Measurements from ENCODE around the gene CATSPERE.
"Not testable (repeated sequence)": the region's sequence is repeated elsewhere in the genome, so short reads cannot be mapped to it uniquely, and the experiment has no call there.

Gene CATSPERE

GRCh38 chr1:244494653-244495052 is 33.6 kb downstream of the CATSPERE start:
- no peak overlapping the region for H3K4me3 ChIP-seq (ENCODE audit: low read length)
- no peak for TF ChIP-seq CTCF (IDR thresholded peaks at IDR 0.05; ENCODE audit: insufficient read depth, low read depth, low read length, missing control alignments)
- no peak for DNase-seq (ENCODE audit: low read depth)

DNA sequence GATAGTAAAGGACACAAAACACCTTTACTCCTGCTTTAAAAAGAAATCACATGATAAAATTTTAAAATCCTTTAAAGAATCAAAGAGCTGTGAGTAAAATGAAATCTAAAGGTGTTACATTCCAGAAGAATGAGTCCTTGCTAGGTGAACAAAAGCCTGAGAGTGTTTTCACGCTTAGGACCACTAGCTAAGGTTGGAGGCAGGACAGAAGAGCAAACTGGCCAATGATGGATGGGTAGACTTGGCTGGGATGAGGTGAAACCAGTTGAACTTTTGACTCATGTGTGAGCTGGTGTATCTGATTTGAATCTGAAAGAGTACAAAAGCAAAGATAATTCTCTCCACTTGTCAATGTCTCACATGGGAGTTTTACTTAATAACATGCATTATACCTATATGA is 35.1 kb downstream of the CATSPERE start:
- peak; percentile 48 for DNase-seq (ENCODE audit: low read depth)
- no peak for TF ChIP-seq CTCF (IDR thresholded peaks at IDR 0.05; ENCODE audit: insufficient read depth, low read depth, low read length, missing control alignments)
- no peak overlapping the region for H3K4me3 ChIP-seq (ENCODE audit: low read length)

DNA sequence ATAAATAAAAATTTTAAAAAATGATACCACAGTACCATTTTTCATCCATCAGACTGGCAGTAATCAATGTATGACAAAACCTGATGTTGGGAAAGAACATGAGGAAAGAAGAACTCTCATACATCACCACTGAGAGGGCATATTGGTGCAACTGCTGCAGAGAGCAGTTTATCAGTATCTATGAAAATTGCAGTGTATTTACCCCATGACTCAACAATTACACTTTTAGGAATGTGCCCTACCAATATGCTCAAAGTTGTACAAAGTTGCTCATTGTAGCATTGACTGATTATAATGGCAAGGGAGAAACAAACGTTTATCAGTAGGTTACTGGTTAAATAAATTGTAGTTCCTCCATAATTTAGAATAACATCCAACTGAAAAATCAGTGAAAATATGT is 36.7 kb downstream of the CATSPERE start:
- TF ChIP-seq CTCF (IDR thresholded peaks at IDR 0.05; ENCODE audit: insufficient read depth, low read depth, low read length, missing control alignments): no peak
- H3K4me3 ChIP-seq (ENCODE audit: low read length): no peak overlapping the region
- DNase-seq (ENCODE audit: low read depth): no peak

- H3K4me3 ChIP-seq (ENCODE audit: low read length); DNase-seq (ENCODE audit: low read depth): not testable (repeated sequence)
Observed at GRCh38 chr1:244499484-244499883, 38.4 kb downstream of the CATSPERE start.

- DNase-seq (ENCODE audit: low read depth); H3K4me3 ChIP-seq (ENCODE audit: low read length): not testable (repeated sequence)
Observed at GRCh38 chr1:244500515-244500914, 39.4 kb downstream of the CATSPERE start.

GRCh38 chr1:244502630-244503029 is 41.6 kb downstream of the CATSPERE start:
- no peak for DNase-seq (ENCODE audit: low read depth)
- TF ChIP-seq CTCF (IDR thresholded peaks at IDR 0.05; ENCODE audit: insufficient read depth, low read depth, low read length, missing control alignments): no peak
- no peak overlapping the region for H3K4me3 ChIP-seq (ENCODE audit: low read length)

DNA sequence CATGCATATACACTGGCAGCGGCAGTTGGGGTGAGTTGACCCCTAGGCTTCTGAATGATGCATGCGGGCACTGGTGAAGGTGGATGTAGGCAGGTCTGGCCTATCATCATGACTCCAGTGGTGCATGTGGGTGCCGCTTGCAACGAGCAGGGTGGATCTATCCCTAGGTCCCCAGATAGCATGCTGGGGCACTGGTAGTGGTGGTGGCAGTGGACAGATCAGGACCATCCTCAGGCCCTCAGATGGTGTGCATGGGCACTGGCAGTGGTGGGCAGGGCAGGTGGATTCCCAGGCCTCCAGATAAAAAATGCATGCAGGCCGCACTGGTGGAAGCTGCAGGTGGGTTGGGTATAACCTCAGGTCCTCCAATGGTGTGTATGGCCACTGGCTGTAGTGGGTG is 52.4 kb downstream of the CATSPERE start:
- DNase-seq (ENCODE audit: low read depth): no peak
- no peak overlapping the region for H3K4me3 ChIP-seq (ENCODE audit: low read length)
- TF ChIP-seq CTCF (IDR thresholded peaks at IDR 0.05; ENCODE audit: insufficient read depth, low read depth, low read length, missing control alignments): no peak

GRCh38 chr1:244515680-244516079 is 54.6 kb downstream of the CATSPERE start:
- no peak for TF ChIP-seq CTCF (IDR thresholded peaks at IDR 0.05; ENCODE audit: insufficient read depth, low read depth, low read length, missing control alignments)
- DNase-seq (ENCODE audit: low read depth): no peak

More at GRCh38 chr1:244515680-244516079, 54.6 kb downstream of the CATSPERE start:
- H3K4me3 ChIP-seq (ENCODE audit: low read length): no peak overlapping the region
